HEK293 (cell line): ENCODE measurements around the gene GABRA5.

Experiments used
- MEIS1 ChIP-seq: sonication (generic); formaldehyde crosslinking; IDR thresholded peaks from 2 replicates; pipeline ENCODE4 v1.8.1; 2022; ENCODE audit warnings: missing genetic modification reagents, mild to moderate bottlenecking, borderline replicate concordance
- MZF1 ChIP-seq: fragments of 450-650 bp; formaldehyde crosslinking; IDR thresholded peaks from 2 replicates; pipeline ENCODE4 v1.5.1; 2017; ENCODE audit warnings: missing biosample characterization, missing genetic modification characterization, borderline replicate concordance
- SP7 ChIP-seq: fragments of 450-650 bp; formaldehyde crosslinking; IDR thresholded peaks from 2 replicates; pipeline ENCODE4 v1.5.1; 2016; ENCODE audit warnings: missing biosample characterization, missing genetic modification characterization
- WT1 ChIP-seq: fragments of 450-650 bp; formaldehyde crosslinking; IDR thresholded peaks from 2 replicates; pipeline ENCODE4 v1.5.1; 2016; ENCODE audit warnings: missing biosample characterization, missing genetic modification characterization
- ZBTB21 ChIP-seq: fragments of 450-650 bp; formaldehyde crosslinking; IDR thresholded peaks from 2 replicates; pipeline ENCODE4 v1.5.1; 2017; ENCODE audit warnings: missing biosample characterization, missing genetic modification characterization
- ZNF146 ChIP-seq: fragments of 450-650 bp; formaldehyde crosslinking; IDR thresholded peaks from 2 replicates; pipeline ENCODE4 v1.5.1; 2016; ENCODE audit warnings: missing biosample characterization, missing genetic modification characterization
- ZNF37A ChIP-seq: fragments of 450-650 bp; IDR thresholded peaks from 2 replicates; pipeline ENCODE4 v1.5.1; 2018; ENCODE audit warnings: missing biosample characterization, missing genetic modification characterization
- TF ChIP-seq, protein P1 (sequence below): fragments of 450-650 bp; formaldehyde crosslinking; IDR thresholded peaks from 2 replicates; pipeline ENCODE4 v1.5.1; 2016; ENCODE audit warnings: missing biosample characterization, missing genetic modification characterization
- TF ChIP-seq, protein P2 (sequence below): fragments of 450-650 bp; formaldehyde crosslinking; IDR thresholded peaks from 2 replicates; pipeline ENCODE4 v1.5.1; 2017; ENCODE audit warnings: missing biosample characterization, missing genetic modification characterization
- TF ChIP-seq, protein P3 (sequence below): fragments of 450-650 bp; formaldehyde crosslinking; IDR thresholded peaks from 2 replicates; pipeline ENCODE4 v1.5.1; 2016; ENCODE audit warnings: missing biosample characterization, missing genetic modification characterization
- TF ChIP-seq, protein P4 (sequence below): fragments of 450-650 bp; formaldehyde crosslinking; IDR thresholded peaks from 2 replicates; pipeline ENCODE4 v1.5.1; 2016; ENCODE audit warnings: missing biosample characterization, missing genetic modification characterization

DNA sequence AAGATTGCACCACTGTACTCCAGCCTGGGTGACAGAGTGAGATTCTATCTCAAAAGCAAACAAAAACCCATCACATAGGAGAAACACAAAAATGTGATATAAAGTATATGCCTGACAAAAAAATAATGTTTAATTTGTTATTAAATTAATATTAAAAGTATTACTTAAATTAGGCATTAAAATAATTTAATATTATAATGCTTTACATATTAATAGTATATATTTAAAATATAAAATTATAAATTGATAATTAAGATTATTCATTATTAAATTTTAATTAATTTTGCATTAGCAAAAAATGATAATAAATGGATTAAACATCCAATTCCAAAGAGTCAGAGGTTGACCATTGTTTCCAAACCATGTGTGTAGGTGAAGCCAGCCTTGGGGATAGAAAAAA, 22.0 kb upstream of the GABRA5 start:
- TF ChIP-seq ZNF146 (tag by site-specific recombination) = no peak
- TF ChIP-seq, protein P1, sequence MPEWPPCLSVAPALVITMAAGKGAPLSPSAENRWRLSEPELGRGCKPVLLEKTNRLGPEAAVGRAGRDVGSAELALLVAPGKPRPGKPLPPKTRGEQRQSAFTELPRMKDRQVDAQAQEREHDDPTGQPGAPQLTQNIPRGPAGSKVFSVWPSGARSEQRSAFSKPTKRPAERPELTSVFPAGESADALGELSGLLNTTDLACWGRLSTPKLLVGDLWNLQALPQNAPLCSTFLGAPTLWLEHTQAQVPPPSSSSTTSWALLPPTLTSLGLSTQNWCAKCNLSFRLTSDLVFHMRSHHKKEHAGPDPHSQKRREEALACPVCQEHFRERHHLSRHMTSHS = no peak
- TF ChIP-seq, protein P2, sequence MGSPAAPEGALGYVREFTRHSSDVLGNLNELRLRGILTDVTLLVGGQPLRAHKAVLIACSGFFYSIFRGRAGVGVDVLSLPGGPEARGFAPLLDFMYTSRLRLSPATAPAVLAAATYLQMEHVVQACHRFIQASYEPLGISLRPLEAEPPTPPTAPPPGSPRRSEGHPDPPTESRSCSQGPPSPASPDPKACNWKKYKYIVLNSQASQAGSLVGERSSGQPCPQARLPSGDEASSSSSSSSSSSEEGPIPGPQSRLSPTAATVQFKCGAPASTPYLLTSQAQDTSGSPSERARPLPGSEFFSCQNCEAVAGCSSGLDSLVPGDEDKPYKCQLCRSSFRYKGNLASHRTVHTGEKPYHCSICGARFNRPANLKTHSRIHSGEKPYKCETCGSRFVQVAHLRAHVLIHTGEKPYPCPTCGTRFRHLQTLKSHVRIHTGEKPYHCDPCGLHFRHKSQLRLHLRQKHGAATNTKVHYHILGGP (tag by site-specific recombination) = no peak
- TF ChIP-seq, protein P3, sequence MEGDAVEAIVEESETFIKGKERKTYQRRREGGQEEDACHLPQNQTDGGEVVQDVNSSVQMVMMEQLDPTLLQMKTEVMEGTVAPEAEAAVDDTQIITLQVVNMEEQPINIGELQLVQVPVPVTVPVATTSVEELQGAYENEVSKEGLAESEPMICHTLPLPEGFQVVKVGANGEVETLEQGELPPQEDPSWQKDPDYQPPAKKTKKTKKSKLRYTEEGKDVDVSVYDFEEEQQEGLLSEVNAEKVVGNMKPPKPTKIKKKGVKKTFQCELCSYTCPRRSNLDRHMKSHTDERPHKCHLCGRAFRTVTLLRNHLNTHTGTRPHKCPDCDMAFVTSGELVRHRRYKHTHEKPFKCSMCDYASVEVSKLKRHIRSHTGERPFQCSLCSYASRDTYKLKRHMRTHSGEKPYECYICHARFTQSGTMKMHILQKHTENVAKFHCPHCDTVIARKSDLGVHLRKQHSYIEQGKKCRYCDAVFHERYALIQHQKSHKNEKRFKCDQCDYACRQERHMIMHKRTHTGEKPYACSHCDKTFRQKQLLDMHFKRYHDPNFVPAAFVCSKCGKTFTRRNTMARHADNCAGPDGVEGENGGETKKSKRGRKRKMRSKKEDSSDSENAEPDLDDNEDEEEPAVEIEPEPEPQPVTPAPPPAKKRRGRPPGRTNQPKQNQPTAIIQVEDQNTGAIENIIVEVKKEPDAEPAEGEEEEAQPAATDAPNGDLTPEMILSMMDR (tag by site-specific recombination) = no peak
- TF ChIP-seq ZNF37A (tag by site-specific recombination) = no peak
- TF ChIP-seq, protein P4, sequence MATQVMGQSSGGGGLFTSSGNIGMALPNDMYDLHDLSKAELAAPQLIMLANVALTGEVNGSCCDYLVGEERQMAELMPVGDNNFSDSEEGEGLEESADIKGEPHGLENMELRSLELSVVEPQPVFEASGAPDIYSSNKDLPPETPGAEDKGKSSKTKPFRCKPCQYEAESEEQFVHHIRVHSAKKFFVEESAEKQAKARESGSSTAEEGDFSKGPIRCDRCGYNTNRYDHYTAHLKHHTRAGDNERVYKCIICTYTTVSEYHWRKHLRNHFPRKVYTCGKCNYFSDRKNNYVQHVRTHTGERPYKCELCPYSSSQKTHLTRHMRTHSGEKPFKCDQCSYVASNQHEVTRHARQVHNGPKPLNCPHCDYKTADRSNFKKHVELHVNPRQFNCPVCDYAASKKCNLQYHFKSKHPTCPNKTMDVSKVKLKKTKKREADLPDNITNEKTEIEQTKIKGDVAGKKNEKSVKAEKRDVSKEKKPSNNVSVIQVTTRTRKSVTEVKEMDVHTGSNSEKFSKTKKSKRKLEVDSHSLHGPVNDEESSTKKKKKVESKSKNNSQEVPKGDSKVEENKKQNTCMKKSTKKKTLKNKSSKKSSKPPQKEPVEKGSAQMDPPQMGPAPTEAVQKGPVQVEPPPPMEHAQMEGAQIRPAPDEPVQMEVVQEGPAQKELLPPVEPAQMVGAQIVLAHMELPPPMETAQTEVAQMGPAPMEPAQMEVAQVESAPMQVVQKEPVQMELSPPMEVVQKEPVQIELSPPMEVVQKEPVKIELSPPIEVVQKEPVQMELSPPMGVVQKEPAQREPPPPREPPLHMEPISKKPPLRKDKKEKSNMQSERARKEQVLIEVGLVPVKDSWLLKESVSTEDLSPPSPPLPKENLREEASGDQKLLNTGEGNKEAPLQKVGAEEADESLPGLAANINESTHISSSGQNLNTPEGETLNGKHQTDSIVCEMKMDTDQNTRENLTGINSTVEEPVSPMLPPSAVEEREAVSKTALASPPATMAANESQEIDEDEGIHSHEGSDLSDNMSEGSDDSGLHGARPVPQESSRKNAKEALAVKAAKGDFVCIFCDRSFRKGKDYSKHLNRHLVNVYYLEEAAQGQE (tag by site-specific recombination) = no peak
- no peak for TF ChIP-seq SP7
- no peak for TF ChIP-seq MZF1 (tag by site-specific recombination)
- TF ChIP-seq ZBTB21 = no peak
- TF ChIP-seq WT1 = no peak
- no peak for TF ChIP-seq MEIS1 (CRISPR knock-in tag)
